GM06990 (cell line): ENCODE measurements around the gene IL36G.

Source experiments
- DNase-seq: peaks from one replicate; pipeline ENCODE4 v3.0.0-alpha.2; 2011; ENCODE audit not compliant: insufficient read length; ENCODE audit errors: extremely low read depth
- H3K27me3 ChIP-seq: replicated peaks from 2 replicates; pipeline ENCODE4 v1.6.0; 2011; ENCODE audit warnings: low read length; ENCODE audit not compliant: control insufficient read depth, insufficient read depth
- H3K36me3 ChIP-seq: 2 replicates; pipeline ENCODE4 v1.5.1; 2011; ENCODE audit warnings: low read length; ENCODE audit not compliant: control insufficient read depth, insufficient read depth
- H3K4me3 ChIP-seq: replicated peaks from 2 replicates; pipeline ENCODE4 v1.5.1; 2011; ENCODE audit warnings: low read depth, mild to moderate bottlenecking, control low read depth, low read length
- CTCF ChIP-seq: IDR thresholded peaks from 2 replicates; pipeline ENCODE4 v1.5.1; 2011; ENCODE audit warnings: low read length, control low read depth, mild to moderate bottlenecking, inconsistent platforms; ENCODE audit not compliant: insufficient read depth, poor library complexity, severe bottlenecking

Gene IL36G

GRCh38 chr2:112994648-112995047, 16.8 kb downstream of the IL36G start:
- no peak for TF ChIP-seq CTCF
- Histone ChIP-seq H3K27me3 (no peaks in the 10 kb centered on the region), H3K4me3 (no peak overlapping the region), H3K36me3 (no peaks in the 10 kb centered on the region)
- no peak for DNase-seq

GRCh38 chr2:112995346-112995920, 17.6 kb downstream of the IL36G start:
- no peak for TF ChIP-seq CTCF
- Histone ChIP-seq H3K27me3 (no peaks in the 10 kb centered on the region), H3K36me3 (no peaks in the 10 kb centered on the region), H3K4me3 (no peak overlapping the region)
- DNase-seq = no peak

- Histone ChIP-seq H3K36me3 (no peaks in the 10 kb centered on the region), H3K27me3 (no peaks in the 10 kb centered on the region), H3K4me3 (no peak overlapping the region)
- no peak for TF ChIP-seq CTCF
- DNase-seq = no peak
Observed at GRCh38 chr2:112996635-112997034, 18.8 kb downstream of the IL36G start.

DNA sequence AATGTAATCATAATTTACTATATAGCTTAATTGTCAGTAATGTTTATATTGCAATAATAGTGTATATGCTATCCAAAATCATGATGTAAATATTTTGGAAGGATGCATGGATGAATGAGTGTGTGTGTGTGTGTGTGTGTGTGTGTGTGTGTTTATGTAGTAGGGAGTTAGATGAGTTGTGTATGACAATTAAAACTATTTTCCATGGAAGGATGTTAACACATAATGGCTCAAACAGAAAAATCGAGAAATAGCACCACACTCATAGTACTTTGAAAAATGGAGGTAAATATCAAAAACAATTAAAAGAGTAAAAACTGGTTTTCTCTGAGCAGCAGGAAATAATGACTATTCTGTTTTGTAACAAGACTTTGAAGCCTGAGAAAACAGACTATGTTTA, 19.3 kb downstream of the IL36G start:
- Histone ChIP-seq H3K4me3 (no peak overlapping the region), H3K27me3 (no peaks in the 10 kb centered on the region), H3K36me3 (no peaks in the 10 kb centered on the region)
- no peak for TF ChIP-seq CTCF
- DNase-seq = no peak

- no peaks in the 10 kb centered on the region for H3K36me3 ChIP-seq
- DNase-seq = no peak
- H3K27me3 ChIP-seq = no peaks in the 10 kb centered on the region
- TF ChIP-seq CTCF = no peak
- H3K4me3 ChIP-seq = no peak overlapping the region
Observed at GRCh38 chr2:113000436-113000835, 22.6 kb downstream of the IL36G start.

- TF ChIP-seq CTCF = no peak
- Histone ChIP-seq H3K36me3 (no peaks in the 10 kb centered on the region), H3K4me3 (no peak overlapping the region), H3K27me3 (no peaks in the 10 kb centered on the region)
- no peak for DNase-seq
Observed at GRCh38 chr2:113002677-113003076, 24.9 kb downstream of the IL36G start.
